CD14-positive monocyte (primary cell): ENCODE data around the gene PDE1A. TPM values are rescaled to one million over a fixed set of nuclear protein-coding genes. Genes with fewer than 3 reads are reported as not detected.
"Not testable (repeated sequence)": the region's sequence is repeated elsewhere in the genome, so short reads cannot be mapped to it uniquely, and the experiment has no call there.

Experiments
- DNase-seq, 3 donors: peaks; one replicate each; pipeline ENCODE4 v3.0.0-alpha.2; 2011 to 2022
- H2AFZ ChIP-seq: 2 replicates; pipeline ENCODE4 v1.6.0; 2012; ENCODE audit warnings: mild to moderate bottlenecking, low read depth, low read length, inconsistent platforms; ENCODE audit not compliant: insufficient read depth, poor library complexity, severe bottlenecking
- H3K27ac ChIP-seq, 2 donors: 1 replicate in 1 of 2; 2 replicates in 1 of 2; pipeline ENCODE4 v1.5.1; 2012 to 2013; ENCODE audit warnings: low read length in 2 of 2, control low read depth in 1 of 2, inconsistent platforms in 1 of 2, low read depth in 1 of 2, mild to moderate bottlenecking in 1 of 2
- H3K27me3 ChIP-seq, 2 donors: one replicate each; pipeline versions ENCODE4 v1.6.0 to v1.6.1; 2011 to 2013; ENCODE audit warnings: low read length in 2 of 2; ENCODE audit not compliant: control insufficient read depth in 2 of 2, insufficient read depth in 2 of 2
- H3K36me3 ChIP-seq, 2 donors: replicated peaks in 1 of 2; 1 replicate in 1 of 2; 2 replicates in 1 of 2; pipeline versions ENCODE4 v1.5.1 to v1.6.1; 2012 to 2013; ENCODE audit warnings: low read length in 2 of 2, control low read depth in 1 of 2, inconsistent platforms in 1 of 2, mild to moderate bottlenecking in 1 of 2; ENCODE audit not compliant: insufficient read depth in 2 of 2, control insufficient read depth in 1 of 2
- H3K4me1 ChIP-seq, 2 donors: 1 replicate in 1 of 2; 2 replicates in 1 of 2; pipeline versions ENCODE4 v1.5.1 to v1.6.1; 2012 to 2013; ENCODE audit warnings: low read length in 2 of 2, control low read depth in 1 of 2, inconsistent platforms in 1 of 2, mild to moderate bottlenecking in 1 of 2, moderate library complexity in 1 of 2; ENCODE audit not compliant: insufficient read depth in 2 of 2, control insufficient read depth in 1 of 2
- H3K4me2 ChIP-seq: replicated peaks from 2 replicates; pipeline ENCODE3; 2012; ENCODE audit warnings: low read length, moderate library complexity, mild to moderate bottlenecking; ENCODE audit not compliant: poor library complexity, severe bottlenecking; ENCODE audit errors: extremely low read depth
- H3K4me3 ChIP-seq, 3 experiments: fragments of 200-600 bp in 1 of 3; sonication (generic) in 1 of 3; replicated peaks in 1 of 3; 1 replicate in 2 of 3; 2 replicates in 1 of 3; pipeline ENCODE4 v1.5.1; 2011 to 2013; ENCODE audit warnings: low read length in 3 of 3, mild to moderate bottlenecking in 3 of 3, control low read depth in 2 of 3, low read depth in 2 of 3, inconsistent platforms in 1 of 3, moderate library complexity in 1 of 3
- H3K79me2 ChIP-seq: 2 replicates; pipeline ENCODE4 v1.6.0; 2012; ENCODE audit warnings: mild to moderate bottlenecking, control low read depth, inconsistent platforms, low read length, moderate library complexity; ENCODE audit not compliant: insufficient read depth
- H3K9ac ChIP-seq: 2 replicates; pipeline ENCODE4 v1.6.0; 2017; ENCODE audit warnings: low read length, mild to moderate bottlenecking; ENCODE audit not compliant: insufficient read depth, poor library complexity, severe bottlenecking
- H3K9me3 ChIP-seq, 2 donors: replicated peaks in 1 of 2; 1 replicate in 1 of 2; 2 replicates in 1 of 2; pipeline versions ENCODE4 v1.5.1 to v1.6.1; 2012 to 2013; ENCODE audit warnings: low read length in 2 of 2, control low read depth in 1 of 2; ENCODE audit not compliant: control insufficient read depth in 1 of 2, insufficient read depth in 1 of 2
- H4K20me1 ChIP-seq: 2 replicates; pipeline ENCODE4 v1.6.0; 2012; ENCODE audit warnings: mild to moderate bottlenecking, low read length, control low read depth, moderate library complexity; ENCODE audit not compliant: insufficient read depth
- H3K27ac Mint-ChIP-seq, 7 donors: one replicate each; pipeline ENCODE4 v1.8.0; 2020; ENCODE audit warnings: mild to moderate bottlenecking in 7 of 7, mixed read lengths in 7 of 7, moderate library complexity in 6 of 7, inconsistent platforms in 2 of 7
- H3K27me3 Mint-ChIP-seq, 3 donors: one replicate each; pipeline ENCODE4 v1.8.0; 2021 to 2022; ENCODE audit warnings: low read depth in 3 of 3, mild to moderate bottlenecking in 3 of 3, mixed read lengths in 3 of 3, moderate library complexity in 3 of 3, inconsistent platforms in 1 of 3
- H3K36me3 Mint-ChIP-seq, 2 donors: one replicate each; pipeline ENCODE4 v1.8.0; 2020; ENCODE audit warnings: mixed read lengths in 2 of 2, inconsistent platforms in 1 of 2, mild to moderate bottlenecking in 1 of 2
- H3K4me1 Mint-ChIP-seq: one replicate; pipeline ENCODE4 v1.8.0; 2020; ENCODE audit warnings: mild to moderate bottlenecking, mixed read lengths
- H3K4me3 Mint-ChIP-seq, 2 donors: one replicate each; pipeline ENCODE4 v1.8.0; 2020; ENCODE audit warnings: mild to moderate bottlenecking in 2 of 2, mixed read lengths in 2 of 2, moderate library complexity in 1 of 2
- H3K9me3 Mint-ChIP-seq, 7 donors: one replicate each; pipeline ENCODE4 v1.8.0; 2020 to 2022; ENCODE audit warnings: mixed read lengths in 7 of 7, mild to moderate bottlenecking in 6 of 7, moderate library complexity in 6 of 7, inconsistent platforms in 2 of 7
- CTCF ChIP-seq: fragments of 200-600 bp; IDR thresholded peaks from one replicate; pipeline ENCODE4 v1.8.0; 2022; ENCODE audit warnings: antibody characterized with exemption, mild to moderate bottlenecking
- WGBS: methylation state at CpG from one replicate; pipeline ENCODE4 v1.1.5; 2013; ENCODE audit warnings: missing lambda C conversion rate; ENCODE audit not compliant: insufficient coverage; 5-methylcytosine and 5-hydroxymethylcytosine counted together
- intact Hi-C, 2 donors: fragments of 100-400 bp; cut with micrococcal nuclease; formaldehyde crosslinking; loops; one replicate each; pipeline versions ENCODE4 v1.15.0 to v1.15.1; 2023
- polyA plus RNA-seq, 3 donors: library from polyadenylated mRNA; depleted of rRNA in 1 of 3; unstranded in 2 of 3; stranded (reverse) in 1 of 3; fragments of 300-500 nt in 2 of 3; fragments of >200 nt in 1 of 3; fragmentation: Illumina TruSeq in 2 of 3; gene quantifications; 1 replicate in 2 of 3; 2 replicates in 1 of 3; pipeline ENCODE4 v1.2.3, GENCODE V29; 2012 to 2021

Gene PDE1A
- polyA plus RNA-seq, 3 donors, result not detected

- Mint-ChIP-seq H3K36me3 (no peaks in the 10 kb centered on the region), H3K4me3 (no peak overlapping the region), H3K27me3 (no peaks in the 10 kb centered on the region), H3K4me1 (no peaks in the 10 kb centered on the region), H3K27ac (no peak overlapping the region), H3K9me3 (peaks cover 6 to 27% (median 11%) of the 10 kb centered on the region in 7 donors)
- no peak for DNase-seq
- Histone ChIP-seq H3K79me2 (no peaks in the 10 kb centered on the region), H3K9ac (no peak overlapping the region), H4K20me1 (no peaks in the 10 kb centered on the region), H3K9me3 (peaks cover 0 to 9% of the 10 kb centered on the region in 2 donors), H3K4me2 (no peak overlapping the region), H3K27me3 (no peaks in the 10 kb centered on the region), H3K36me3 (no peaks in the 10 kb centered on the region), H2AFZ (no peak overlapping the region), H3K4me3 (no peak overlapping the region), H3K4me1 (no peaks in the 10 kb centered on the region), H3K27ac (no peak overlapping the region)
- intact Hi-C loops, result no loop called here
- no peak for TF ChIP-seq CTCF
- no CpG with 5 or more reads among the region's 2 CpGs for WGBS
Observed at GRCh38 chr2:182391443-182391842, 35.4 kb downstream of the PDE1A start.

- WGBS, result 93% methylated on average over 31 of the region's 42 CpGs
- H3K4me1 Mint-ChIP-seq, intact Hi-C loops, DNase-seq, H3K27me3 Mint-ChIP-seq, H4K20me1 ChIP-seq, H3K4me3 Mint-ChIP-seq, H3K79me2 ChIP-seq, H3K4me3 ChIP-seq, H3K27ac Mint-ChIP-seq, H3K4me2 ChIP-seq, H3K27ac ChIP-seq, H3K36me3 ChIP-seq, H3K9ac ChIP-seq, H2AFZ ChIP-seq, H3K36me3 Mint-ChIP-seq, H3K27me3 ChIP-seq, H3K4me1 ChIP-seq: not testable (repeated sequence)
- H3K9me3 ChIP-seq, result peaks cover 7 to 23% of the 10 kb centered on the region in 2 donors
- peaks cover 19 to 37% (median 26%) of the 10 kb centered on the region in 7 donors for H3K9me3 Mint-ChIP-seq
Observed at GRCh38 chr2:182386267-182386880, 40.5 kb downstream of the PDE1A start.
